Ectodermal cell (in vitro differentiated cells): ENCODE measurements around the gene CAMKV.

ENCODE experiments used
- H3K27ac ChIP-seq: 2 replicates; pipeline ENCODE4 v1.7.0; 2013; ENCODE audit warnings: mild to moderate bottlenecking, low read depth, low read length; ENCODE audit not compliant: insufficient read depth, poor library complexity, severe bottlenecking
- H3K27me3 ChIP-seq: 2 replicates; pipeline ENCODE4 v1.7.0; 2013; ENCODE audit warnings: mild to moderate bottlenecking, low read length; ENCODE audit not compliant: insufficient read depth, control insufficient read depth, poor library complexity, severe bottlenecking
- H3K36me3 ChIP-seq: one replicate; pipeline ENCODE4 v1.7.0; 2013; ENCODE audit warnings: low read length; ENCODE audit not compliant: control insufficient read depth, insufficient read depth
- H3K4me1 ChIP-seq: one replicate; pipeline ENCODE4 v1.7.0; 2013; ENCODE audit warnings: low read length; ENCODE audit not compliant: control insufficient read depth, insufficient read depth
- H3K4me3 ChIP-seq: 2 replicates; pipeline ENCODE4 v1.7.0; 2013; ENCODE audit warnings: low read depth, low read length, control low read depth; ENCODE audit not compliant: insufficient read depth
- H3K9me3 ChIP-seq: 2 replicates; pipeline ENCODE4 v1.7.0; 2013; ENCODE audit warnings: mild to moderate bottlenecking, low read length, moderate library complexity; ENCODE audit not compliant: control insufficient read depth
- WGBS, 2 experiments: methylation state at CpG; one replicate each; pipeline ENCODE4 v1.1.7; 2013; ENCODE audit warnings: missing lambda C conversion rate in 2 of 2; 5-methylcytosine and 5-hydroxymethylcytosine counted together

CAMKV gene

GRCh38 chr3:49855662-49856061 lies 14.0 kb downstream of the CAMKV start:
- peak overlapping the region; percentile 91 for H3K4me3 ChIP-seq
- peaks cover 10% of the 10 kb centered on the region for H3K4me1 ChIP-seq
- no peaks in the 10 kb centered on the region for H3K27me3 ChIP-seq
- H3K36me3 ChIP-seq: no peaks in the 10 kb centered on the region
- H3K9me3 ChIP-seq: no peaks in the 10 kb centered on the region
- WGBS, 2 experiments: 69 to 81% methylated on average over 5 of the region's 5 CpGs
- no peak overlapping the region for H3K27ac ChIP-seq

GRCh38 chr3:49845694-49846093 lies 24.0 kb downstream of the CAMKV start:
- Histone ChIP-seq H3K27me3 (no peaks in the 10 kb centered on the region), H3K36me3 (peaks cover 21% of the 10 kb centered on the region), H3K4me1 (no peaks in the 10 kb centered on the region), H3K9me3 (no peaks in the 10 kb centered on the region), H3K4me3 (no peak overlapping the region), H3K27ac (no peak overlapping the region)
- 91 to 96% methylated on average over 3 of the region's 3 CpGs for WGBS, 2 experiments

GRCh38 chr3:49844464-49845183 lies 25.1 kb downstream of the CAMKV start:
- no peaks in the 10 kb centered on the region for H3K4me1 ChIP-seq
- 81 to 84% methylated on average over 5 of the region's 5 CpGs for WGBS, 2 experiments
- no peak overlapping the region for H3K4me3 ChIP-seq
- H3K27ac ChIP-seq: no peak overlapping the region
- no peaks in the 10 kb centered on the region for H3K27me3 ChIP-seq
- H3K9me3 ChIP-seq: no peaks in the 10 kb centered on the region
- peaks cover 21% of the 10 kb centered on the region for H3K36me3 ChIP-seq

GRCh38 chr3:49842843-49843517 lies 26.7 kb downstream of the CAMKV start:
- H3K4me1 ChIP-seq: no peaks in the 10 kb centered on the region
- H3K36me3 ChIP-seq: peaks cover 21% of the 10 kb centered on the region
- no peak overlapping the region for H3K27ac ChIP-seq
- H3K27me3 ChIP-seq: no peaks in the 10 kb centered on the region
- H3K4me3 ChIP-seq: no peak overlapping the region
- no peaks in the 10 kb centered on the region for H3K9me3 ChIP-seq
- 86 to 89% methylated on average over 3 of the region's 3 CpGs for WGBS, 2 experiments

DNA sequence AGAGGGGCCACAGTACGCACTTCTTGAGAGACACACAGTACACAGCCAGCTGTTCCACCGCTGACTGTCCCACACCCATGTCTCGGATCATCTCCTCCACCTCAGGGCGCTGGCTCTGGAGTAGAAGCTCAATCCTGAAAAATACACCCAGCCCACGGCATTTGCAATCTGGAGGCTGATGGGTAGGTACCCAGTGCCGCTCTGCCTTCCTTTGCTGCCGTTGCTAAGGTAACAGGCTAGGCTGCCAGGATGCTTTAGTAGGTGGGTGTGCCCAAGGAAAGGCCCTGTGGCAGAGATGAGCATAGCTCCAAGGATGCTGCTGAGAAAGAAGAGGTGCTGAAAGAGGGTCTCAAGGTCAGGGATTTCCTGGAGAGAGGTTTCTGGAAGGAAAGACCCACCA lies 27.9 kb downstream of the CAMKV start:
- Histone ChIP-seq H3K27ac (no peak overlapping the region), H3K27me3 (no peaks in the 10 kb centered on the region), H3K4me3 (no peak overlapping the region), H3K9me3 (no peaks in the 10 kb centered on the region), H3K4me1 (no peaks in the 10 kb centered on the region), H3K36me3 (peaks cover 20% of the 10 kb centered on the region)
- 95 to 97% methylated on average over 7 of the region's 7 CpGs for WGBS, 2 experiments

DNA sequence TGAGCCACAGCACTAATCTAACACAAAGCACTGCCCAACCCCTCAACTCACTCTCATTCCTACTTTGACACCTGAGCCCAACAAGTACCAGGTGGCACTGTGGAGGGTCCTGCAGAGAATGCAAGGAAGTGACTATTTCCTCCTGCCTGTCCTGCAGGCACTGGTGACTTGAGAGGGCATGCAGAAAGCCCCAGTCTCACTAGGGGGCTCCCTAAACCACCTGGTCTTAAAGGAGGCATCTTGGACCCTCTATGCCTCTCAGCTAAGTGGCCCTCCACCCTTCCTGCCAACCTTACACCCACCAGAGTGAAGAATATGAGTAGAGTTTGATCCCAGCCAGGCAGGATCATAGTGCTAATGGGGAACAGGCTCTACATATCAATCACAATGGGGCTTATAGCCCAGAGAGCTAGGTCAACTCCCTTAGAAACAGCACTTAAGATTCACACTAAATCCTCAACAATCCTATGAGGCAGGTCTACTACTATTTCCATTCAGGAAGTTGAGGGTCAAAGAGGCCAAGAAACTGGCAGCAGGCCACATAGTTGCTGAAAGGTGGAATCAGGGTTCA lies 28.5 kb downstream of the CAMKV start:
- Histone ChIP-seq H3K36me3 (peaks cover 22% of the 10 kb centered on the region), H3K4me3 (no peak overlapping the region), H3K9me3 (no peaks in the 10 kb centered on the region), H3K27me3 (no peaks in the 10 kb centered on the region), H3K27ac (no peak overlapping the region), H3K4me1 (no peaks in the 10 kb centered on the region)

GRCh38 chr3:49840388-49840787 lies 29.3 kb downstream of the CAMKV start:
- H3K36me3 ChIP-seq: peaks cover 14% of the 10 kb centered on the region
- 90% methylated on average over 2 of the region's 2 CpGs for WGBS, 2 experiments
- H3K27ac ChIP-seq: no peak overlapping the region

DNA sequence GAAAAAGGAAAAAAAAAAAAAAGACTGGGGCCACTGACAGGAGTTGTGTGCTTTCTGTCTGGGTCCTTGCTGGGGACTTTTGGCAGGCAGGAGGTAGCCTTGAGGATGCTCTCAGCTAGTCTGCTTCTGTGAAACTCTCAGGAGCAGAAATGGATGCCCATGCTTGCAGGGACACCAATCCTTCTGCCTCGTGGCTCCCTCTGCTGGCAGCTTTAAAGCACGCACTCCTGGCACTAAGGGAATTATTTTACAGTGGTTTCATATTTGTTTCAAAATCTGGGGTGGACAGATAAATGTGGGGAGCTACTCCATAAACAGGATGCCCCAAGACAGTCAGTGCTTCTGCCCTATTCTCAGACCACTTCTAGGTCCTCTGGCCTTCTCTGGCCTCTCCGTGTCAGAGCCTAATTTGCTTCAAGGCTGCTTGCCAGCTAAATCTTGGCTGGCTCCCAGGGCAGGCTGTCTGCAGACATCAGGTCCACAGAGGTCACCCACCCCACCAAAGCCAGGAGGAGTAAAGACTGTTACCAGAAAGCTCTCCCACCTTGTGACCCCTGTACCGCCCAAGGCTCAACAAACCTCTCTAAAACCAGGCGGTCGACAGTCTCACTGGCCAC lies 30.4 kb downstream of the CAMKV start:
- Histone ChIP-seq H3K4me1 (no peaks in the 10 kb centered on the region), H3K9me3 (no peaks in the 10 kb centered on the region), H3K4me3 (no peak overlapping the region), H3K27ac (no peak overlapping the region), H3K27me3 (no peaks in the 10 kb centered on the region), H3K36me3 (peaks cover 13% of the 10 kb centered on the region)
- WGBS, 2 experiments: 62 to 63% methylated on average over 6 of the region's 6 CpGs

More at GRCh38 chr3:49840388-49840787, 29.3 kb downstream of the CAMKV start:
- Histone ChIP-seq H3K27me3 (no peaks in the 10 kb centered on the region), H3K9me3 (no peaks in the 10 kb centered on the region), H3K4me1 (no peaks in the 10 kb centered on the region), H3K4me3 (no peak overlapping the region)

GRCh38 chr3:49831341-49831740 lies 38.4 kb downstream of the CAMKV start:
- Histone ChIP-seq H3K36me3 (peaks cover 23% of the 10 kb centered on the region), H3K27me3 (no peaks in the 10 kb centered on the region), H3K4me1 (no peaks in the 10 kb centered on the region), H3K9me3 (no peaks in the 10 kb centered on the region), H3K27ac (no peak overlapping the region), H3K4me3 (no peak overlapping the region)
- WGBS, 2 experiments: 76 to 79% methylated on average over 3 of the region's 3 CpGs

DNA sequence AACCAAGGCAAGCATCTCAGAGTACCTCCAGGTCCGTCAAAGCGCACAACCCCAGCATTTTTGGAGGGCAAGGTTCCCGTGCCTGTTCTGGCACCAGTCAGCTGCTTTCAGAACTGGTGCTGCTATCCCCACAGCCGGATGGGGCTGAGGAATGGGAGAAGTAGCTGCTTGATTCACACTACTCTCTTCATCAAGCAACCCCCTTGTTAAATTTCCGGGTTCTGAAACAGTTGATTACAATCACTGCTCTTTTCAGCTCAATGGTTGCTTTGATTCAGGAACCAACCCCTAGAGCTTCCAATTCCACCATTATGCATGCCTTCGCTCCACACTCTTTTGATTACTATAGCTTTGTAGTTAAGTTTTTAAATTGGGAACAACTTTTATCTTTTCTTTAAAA lies 43.7 kb downstream of the CAMKV start:
- H3K27ac ChIP-seq: no peak overlapping the region
- 89 to 92% methylated on average over 5 of the region's 6 CpGs for WGBS, 2 experiments
- H3K4me3 ChIP-seq: no peak overlapping the region
- H3K36me3 ChIP-seq: peaks cover 19% of the 10 kb centered on the region
- H3K27me3 ChIP-seq: no peaks in the 10 kb centered on the region
- no peaks in the 10 kb centered on the region for H3K4me1 ChIP-seq
- no peaks in the 10 kb centered on the region for H3K9me3 ChIP-seq
